ENCODE data around the gene FBXO9.

The FBXO9 gene

GRCh38 chr6:53136000-53136609 is 70.9 kb downstream of the FBXO9 start:
- no peak for DNase-seq (ENCODE audit: low read depth in 2 of 2)

GRCh38 chr6:53139841-53140413 is 74.7 kb downstream of the FBXO9 start:
- no peak for DNase-seq (ENCODE audit: low read depth in 2 of 2)

- DNase-seq (ENCODE audit: low read depth in 2 of 2) = no peak
Observed at GRCh38 chr6:53142810-53143209, 77.6 kb downstream of the FBXO9 start.

- no peak for DNase-seq (ENCODE audit: low read depth in 2 of 2)
Observed at GRCh38 chr6:53143710-53144109, 78.5 kb downstream of the FBXO9 start.

GRCh38 chr6:53144802-53145201 is 79.6 kb downstream of the FBXO9 start:
- DNase-seq (ENCODE audit: low read depth in 2 of 2) = no peak

- DNase-seq (ENCODE audit: low read depth in 2 of 2) = no peak
Observed at GRCh38 chr6:53148684-53149083, 83.5 kb downstream of the FBXO9 start, which contains the start of gene GCM1. Gene GCM1 (minus strand): TSS chr6:53148841. CDS start chr6:53145632, 3,209 bp downstream.

All from stimulated activated CD4-positive, alpha-beta T cell treated with anti-CD3 and anti-CD28 coated beads, Interleukin-12 subunit alpha, Interleukin-12 subunit beta, amount 100 ng/mL, for 24 hours (primary cell).